ENCODE measurements around the gene FAIM2. TPM values are rescaled to one million over a fixed set of nuclear protein-coding genes. Genes with fewer than 3 reads are reported as not detected.

Gene FAIM2
- total RNA-seq, 4 donors from 2014 or later: 0.13 to 1.1 TPM; not detected in 2

DNA sequence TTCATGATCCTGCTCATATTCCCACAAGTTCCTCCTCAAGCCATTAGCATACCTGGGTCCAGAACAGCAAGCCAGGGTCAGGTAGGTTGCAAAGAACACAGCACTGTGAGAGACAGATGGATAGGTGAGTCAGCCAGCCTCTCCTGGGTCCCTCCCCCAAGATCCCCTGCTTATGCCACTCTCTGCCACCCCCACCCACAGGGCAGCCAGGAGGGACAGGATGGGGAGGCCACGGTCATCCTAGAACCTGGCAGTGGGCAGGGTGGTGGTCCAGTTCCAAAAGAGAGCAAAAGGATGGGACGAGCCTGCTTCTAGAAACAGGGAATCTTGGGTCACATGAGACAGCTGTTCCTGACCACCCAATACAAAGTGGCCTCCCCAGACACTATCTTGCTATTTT lies 12.7 kb downstream of the FAIM2 start:
- H3K27ac ChIP-seq: no peak overlapping the region
- DNase-seq (no peak), ATAC-seq (no peak)
- in situ Hi-C loops (cut with MboI; ENCODE audit: low sequenced_read_pairs in 4 of 4): no loop called here
- no peaks in the 10 kb centered on the region for H3K36me3 ChIP-seq
- H3K4me3 ChIP-seq: no peak overlapping the region
- no peaks in the 10 kb centered on the region for H3K27me3 ChIP-seq
- no peaks in the 10 kb centered on the region for H3K9me3 ChIP-seq
- TF ChIP-seq POLR2A (IDR thresholded peaks at IDR 0.05): no peak
- TF ChIP-seq, protein P1, sequence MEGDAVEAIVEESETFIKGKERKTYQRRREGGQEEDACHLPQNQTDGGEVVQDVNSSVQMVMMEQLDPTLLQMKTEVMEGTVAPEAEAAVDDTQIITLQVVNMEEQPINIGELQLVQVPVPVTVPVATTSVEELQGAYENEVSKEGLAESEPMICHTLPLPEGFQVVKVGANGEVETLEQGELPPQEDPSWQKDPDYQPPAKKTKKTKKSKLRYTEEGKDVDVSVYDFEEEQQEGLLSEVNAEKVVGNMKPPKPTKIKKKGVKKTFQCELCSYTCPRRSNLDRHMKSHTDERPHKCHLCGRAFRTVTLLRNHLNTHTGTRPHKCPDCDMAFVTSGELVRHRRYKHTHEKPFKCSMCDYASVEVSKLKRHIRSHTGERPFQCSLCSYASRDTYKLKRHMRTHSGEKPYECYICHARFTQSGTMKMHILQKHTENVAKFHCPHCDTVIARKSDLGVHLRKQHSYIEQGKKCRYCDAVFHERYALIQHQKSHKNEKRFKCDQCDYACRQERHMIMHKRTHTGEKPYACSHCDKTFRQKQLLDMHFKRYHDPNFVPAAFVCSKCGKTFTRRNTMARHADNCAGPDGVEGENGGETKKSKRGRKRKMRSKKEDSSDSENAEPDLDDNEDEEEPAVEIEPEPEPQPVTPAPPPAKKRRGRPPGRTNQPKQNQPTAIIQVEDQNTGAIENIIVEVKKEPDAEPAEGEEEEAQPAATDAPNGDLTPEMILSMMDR (IDR thresholded peaks at IDR 0.05 in 4 of 5, conservative IDR thresholded peaks at IDR 0.05 in 1 of 5): no peak
- H3K4me1 ChIP-seq: no peaks in the 10 kb centered on the region
- intact Hi-C loops (cut with DNase I; ENCODE audit: low total_unique reads): no loop called here

DNA sequence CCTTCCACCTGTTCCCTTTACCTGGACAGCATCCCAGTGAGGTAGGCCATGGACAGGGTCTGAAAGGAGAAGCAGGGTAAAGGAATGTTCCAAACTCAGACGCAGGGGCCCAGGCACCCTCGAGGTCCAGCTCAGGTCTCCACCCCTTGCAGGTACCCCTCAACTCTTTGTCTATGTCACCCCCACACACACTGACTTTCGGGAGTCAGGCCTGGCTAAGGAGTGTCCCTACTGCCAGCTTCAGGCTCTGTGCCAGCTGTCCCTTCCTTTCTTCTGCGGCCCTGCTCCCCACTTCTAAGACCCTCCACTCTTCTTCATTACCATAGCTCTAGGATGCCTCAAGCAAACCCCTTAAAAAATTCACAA lies 13.6 kb downstream of the FAIM2 start:
- intact Hi-C loops (cut with DNase I; ENCODE audit: low total_unique reads) (no loop called here), in situ Hi-C loops (cut with MboI; ENCODE audit: low sequenced_read_pairs in 4 of 4) (no loop called here)
- H3K36me3 ChIP-seq: no peaks in the 10 kb centered on the region
- DNase-seq (no peak), ATAC-seq (no peak)
- no peaks in the 10 kb centered on the region for H3K4me1 ChIP-seq
- no peak overlapping the region for H3K27ac ChIP-seq
- no peaks in the 10 kb centered on the region for H3K27me3 ChIP-seq
- TF ChIP-seq, protein P1 (IDR thresholded peaks at IDR 0.05 in 4 of 5, conservative IDR thresholded peaks at IDR 0.05 in 1 of 5): no peak
- TF ChIP-seq POLR2A (IDR thresholded peaks at IDR 0.05): no peak
- no peaks in the 10 kb centered on the region for H3K9me3 ChIP-seq
- no peak overlapping the region for H3K4me3 ChIP-seq

DNA sequence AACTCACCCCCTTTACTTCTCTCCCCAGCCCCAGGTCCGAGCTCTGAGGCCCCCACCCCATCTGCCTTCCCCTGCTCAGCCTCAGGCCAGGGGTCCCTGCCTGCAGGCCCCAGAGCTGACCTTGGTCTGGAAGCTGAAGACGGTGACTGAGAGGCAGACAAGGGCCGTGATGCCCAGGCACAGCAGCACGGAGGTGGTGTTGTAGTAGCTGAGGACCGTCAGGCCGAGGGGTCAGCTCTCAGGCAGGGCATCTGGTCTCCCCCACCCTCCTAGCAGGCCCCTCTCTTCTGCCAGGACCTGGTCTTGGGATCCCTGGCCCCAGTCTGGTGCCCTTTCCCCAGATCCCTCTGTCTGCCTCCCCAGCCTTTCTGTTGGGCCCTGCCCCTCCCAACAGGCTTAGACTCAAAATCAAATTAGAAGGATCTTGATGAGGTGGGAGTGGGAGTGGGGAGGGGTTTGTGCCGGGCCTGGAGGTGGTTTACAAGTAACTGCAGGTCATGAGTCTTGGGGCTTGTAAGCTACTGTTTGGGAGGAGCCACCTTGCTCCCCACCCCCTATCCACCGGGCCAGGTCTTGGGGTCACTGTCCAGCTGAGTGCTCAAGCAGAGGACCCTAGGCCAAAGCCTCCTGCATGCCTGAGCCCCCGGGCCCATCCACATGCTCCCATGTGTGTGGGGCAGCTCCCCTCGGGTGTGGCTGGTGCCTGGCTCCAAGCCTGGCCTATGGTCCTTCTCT lies 14.2 kb downstream of the FAIM2 start:
- DNase-seq: no peak
- in situ Hi-C loops (cut with MboI; ENCODE audit: low sequenced_read_pairs in 4 of 4): no loop called here
- no peaks in the 10 kb centered on the region for H3K9me3 ChIP-seq
- no peak for ATAC-seq
- no peaks in the 10 kb centered on the region for H3K36me3 ChIP-seq
- intact Hi-C loops (cut with DNase I; ENCODE audit: low total_unique reads): no loop called here
- H3K4me1 ChIP-seq: no peaks in the 10 kb centered on the region
- no peak overlapping the region for H3K27ac ChIP-seq
- H3K4me3 ChIP-seq: no peak overlapping the region
- no peak for TF ChIP-seq POLR2A (IDR thresholded peaks at IDR 0.05)
- TF ChIP-seq, protein P1 (IDR thresholded peaks at IDR 0.05 in 4 of 5, conservative IDR thresholded peaks at IDR 0.05 in 1 of 5): no peak
- H3K27me3 ChIP-seq: no peaks in the 10 kb centered on the region

DNA sequence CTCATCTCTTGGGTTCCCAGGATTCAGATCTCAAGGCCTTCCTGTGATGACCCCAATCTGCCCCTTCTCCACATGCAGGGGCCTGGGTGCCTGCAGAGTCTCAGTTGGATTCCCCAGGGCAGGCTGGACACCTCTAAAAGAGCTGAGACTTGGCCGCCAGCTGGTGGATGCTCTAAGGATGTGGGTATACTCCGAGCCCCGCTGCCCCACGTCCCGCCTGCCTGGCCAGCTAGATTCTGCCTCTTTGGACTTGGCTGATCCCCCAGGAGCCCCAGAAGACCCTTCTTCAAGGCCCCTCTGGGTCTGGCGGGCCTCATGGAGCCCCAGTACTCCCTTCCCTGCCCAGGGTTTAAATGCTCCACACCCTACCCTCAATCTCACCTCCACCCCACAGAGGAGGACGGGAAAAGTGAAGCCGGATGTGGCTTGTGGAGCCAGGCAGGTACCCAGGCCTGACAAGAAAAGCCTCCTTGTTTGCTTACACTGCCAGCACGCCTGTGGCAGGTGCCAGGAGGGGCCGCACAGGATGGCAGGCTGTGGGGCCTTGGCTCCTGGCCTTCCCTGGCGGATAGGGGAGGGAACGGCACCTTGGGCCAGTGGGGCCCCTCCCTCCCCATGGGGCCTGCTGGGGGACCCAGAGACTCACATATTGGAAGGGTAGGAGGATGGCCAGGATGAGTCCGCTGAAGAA lies 15.1 kb downstream of the FAIM2 start:
- DNase-seq: no peak
- no peaks in the 10 kb centered on the region for H3K27me3 ChIP-seq
- in situ Hi-C loops (cut with MboI; ENCODE audit: low sequenced_read_pairs in 4 of 4): no loop called here

More for the DNA sequence above, 15.1 kb downstream of the FAIM2 start:
- Histone ChIP-seq H3K4me3 (no peak overlapping the region), H3K4me1 (no peaks in the 10 kb centered on the region), H3K9me3 (no peaks in the 10 kb centered on the region), H3K27ac (no peak overlapping the region), H3K36me3 (no peaks in the 10 kb centered on the region)
- ATAC-seq: no peak
- intact Hi-C loops (cut with DNase I; ENCODE audit: low total_unique reads): no loop called here
- TF ChIP-seq, protein P1 (IDR thresholded peaks at IDR 0.05 in 4 of 5, conservative IDR thresholded peaks at IDR 0.05 in 1 of 5): no peak
- TF ChIP-seq POLR2A (IDR thresholded peaks at IDR 0.05): no peak
